ENCODE data around the gene NMNAT2. TPM values are rescaled to one million over a fixed set of nuclear protein-coding genes. Genes with fewer than 3 reads are reported as not detected.

The NMNAT2 gene
- total and polyA plus RNA-seq, 2 experiments from 2014 or later, result 3.6 to 10.0 TPM

DNA sequence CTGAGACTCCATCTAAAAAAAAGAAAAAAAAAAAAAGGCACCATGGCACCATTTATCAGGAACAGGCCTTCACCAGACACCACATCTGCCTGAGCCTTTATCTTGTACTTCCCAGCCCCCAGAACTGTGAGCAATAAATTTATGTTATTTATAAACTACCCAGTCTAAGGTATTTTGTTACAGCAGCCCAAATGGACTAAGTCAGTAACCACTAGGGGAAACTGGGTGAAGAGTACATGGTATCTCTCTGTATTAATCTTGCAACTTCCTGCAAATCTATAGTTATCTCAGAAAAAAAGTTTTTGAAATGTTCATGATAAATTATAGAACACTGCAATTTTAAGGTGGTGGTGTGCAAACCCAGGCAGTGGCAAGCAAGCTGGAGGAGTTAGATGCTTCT, 117.8 kb downstream of the NMNAT2 start:
- Histone ChIP-seq H3K36me3 (ENCODE audit: insufficient read depth) (no peaks in the 10 kb centered on the region), H4K20me1 (replicated peaks; ENCODE audit: insufficient read depth) (no peaks in the 10 kb centered on the region), H3K79me2 (replicated peaks; ENCODE audit: insufficient read depth) (no peaks in the 10 kb centered on the region), H2AFZ (no peak overlapping the region), H3K9me2 (ENCODE audit: insufficient read depth) (peaks cover 4% of the 10 kb centered on the region; the same call in 1 of the 2 replicates), H3K4me2 (no peak overlapping the region), H3K27me3 (ENCODE audit: insufficient read depth) (no peaks in the 10 kb centered on the region), H3F3A (replicated peaks; ENCODE audit: low read depth) (no peaks in the 10 kb centered on the region), H3K27ac (ENCODE audit: low read depth) (no peak overlapping the region), H3K4me1 (ENCODE audit: insufficient read depth) (peaks cover 30% of the 10 kb centered on the region), H3K4me3 (no peak overlapping the region)
- Mint-ChIP-seq H3K27me3 (ENCODE audit: insufficient read depth, low read depth, poor library complexity) (peaks cover 3% of the 10 kb centered on the region), H3K4me3 (no peak overlapping the region), H3K27ac (no peak overlapping the region), H3K9me3 (peaks cover 4% of the 10 kb centered on the region; the same call in 1 of the 3 replicates), H3K36me3 (ENCODE audit: low read depth) (no peaks in the 10 kb centered on the region), H3K4me1 (peaks cover 33% of the 10 kb centered on the region)
- no peak for TF ChIP-seq ZNF331 (CRISPR knock-in tag; IDR thresholded peaks at IDR 0.05; ENCODE audit: low read depth)
- no peak for TF ChIP-seq CREB1 (CRISPR knock-in tag; IDR thresholded peaks at IDR 0.05; ENCODE audit: low read depth)
- TF ChIP-seq, protein P1, sequence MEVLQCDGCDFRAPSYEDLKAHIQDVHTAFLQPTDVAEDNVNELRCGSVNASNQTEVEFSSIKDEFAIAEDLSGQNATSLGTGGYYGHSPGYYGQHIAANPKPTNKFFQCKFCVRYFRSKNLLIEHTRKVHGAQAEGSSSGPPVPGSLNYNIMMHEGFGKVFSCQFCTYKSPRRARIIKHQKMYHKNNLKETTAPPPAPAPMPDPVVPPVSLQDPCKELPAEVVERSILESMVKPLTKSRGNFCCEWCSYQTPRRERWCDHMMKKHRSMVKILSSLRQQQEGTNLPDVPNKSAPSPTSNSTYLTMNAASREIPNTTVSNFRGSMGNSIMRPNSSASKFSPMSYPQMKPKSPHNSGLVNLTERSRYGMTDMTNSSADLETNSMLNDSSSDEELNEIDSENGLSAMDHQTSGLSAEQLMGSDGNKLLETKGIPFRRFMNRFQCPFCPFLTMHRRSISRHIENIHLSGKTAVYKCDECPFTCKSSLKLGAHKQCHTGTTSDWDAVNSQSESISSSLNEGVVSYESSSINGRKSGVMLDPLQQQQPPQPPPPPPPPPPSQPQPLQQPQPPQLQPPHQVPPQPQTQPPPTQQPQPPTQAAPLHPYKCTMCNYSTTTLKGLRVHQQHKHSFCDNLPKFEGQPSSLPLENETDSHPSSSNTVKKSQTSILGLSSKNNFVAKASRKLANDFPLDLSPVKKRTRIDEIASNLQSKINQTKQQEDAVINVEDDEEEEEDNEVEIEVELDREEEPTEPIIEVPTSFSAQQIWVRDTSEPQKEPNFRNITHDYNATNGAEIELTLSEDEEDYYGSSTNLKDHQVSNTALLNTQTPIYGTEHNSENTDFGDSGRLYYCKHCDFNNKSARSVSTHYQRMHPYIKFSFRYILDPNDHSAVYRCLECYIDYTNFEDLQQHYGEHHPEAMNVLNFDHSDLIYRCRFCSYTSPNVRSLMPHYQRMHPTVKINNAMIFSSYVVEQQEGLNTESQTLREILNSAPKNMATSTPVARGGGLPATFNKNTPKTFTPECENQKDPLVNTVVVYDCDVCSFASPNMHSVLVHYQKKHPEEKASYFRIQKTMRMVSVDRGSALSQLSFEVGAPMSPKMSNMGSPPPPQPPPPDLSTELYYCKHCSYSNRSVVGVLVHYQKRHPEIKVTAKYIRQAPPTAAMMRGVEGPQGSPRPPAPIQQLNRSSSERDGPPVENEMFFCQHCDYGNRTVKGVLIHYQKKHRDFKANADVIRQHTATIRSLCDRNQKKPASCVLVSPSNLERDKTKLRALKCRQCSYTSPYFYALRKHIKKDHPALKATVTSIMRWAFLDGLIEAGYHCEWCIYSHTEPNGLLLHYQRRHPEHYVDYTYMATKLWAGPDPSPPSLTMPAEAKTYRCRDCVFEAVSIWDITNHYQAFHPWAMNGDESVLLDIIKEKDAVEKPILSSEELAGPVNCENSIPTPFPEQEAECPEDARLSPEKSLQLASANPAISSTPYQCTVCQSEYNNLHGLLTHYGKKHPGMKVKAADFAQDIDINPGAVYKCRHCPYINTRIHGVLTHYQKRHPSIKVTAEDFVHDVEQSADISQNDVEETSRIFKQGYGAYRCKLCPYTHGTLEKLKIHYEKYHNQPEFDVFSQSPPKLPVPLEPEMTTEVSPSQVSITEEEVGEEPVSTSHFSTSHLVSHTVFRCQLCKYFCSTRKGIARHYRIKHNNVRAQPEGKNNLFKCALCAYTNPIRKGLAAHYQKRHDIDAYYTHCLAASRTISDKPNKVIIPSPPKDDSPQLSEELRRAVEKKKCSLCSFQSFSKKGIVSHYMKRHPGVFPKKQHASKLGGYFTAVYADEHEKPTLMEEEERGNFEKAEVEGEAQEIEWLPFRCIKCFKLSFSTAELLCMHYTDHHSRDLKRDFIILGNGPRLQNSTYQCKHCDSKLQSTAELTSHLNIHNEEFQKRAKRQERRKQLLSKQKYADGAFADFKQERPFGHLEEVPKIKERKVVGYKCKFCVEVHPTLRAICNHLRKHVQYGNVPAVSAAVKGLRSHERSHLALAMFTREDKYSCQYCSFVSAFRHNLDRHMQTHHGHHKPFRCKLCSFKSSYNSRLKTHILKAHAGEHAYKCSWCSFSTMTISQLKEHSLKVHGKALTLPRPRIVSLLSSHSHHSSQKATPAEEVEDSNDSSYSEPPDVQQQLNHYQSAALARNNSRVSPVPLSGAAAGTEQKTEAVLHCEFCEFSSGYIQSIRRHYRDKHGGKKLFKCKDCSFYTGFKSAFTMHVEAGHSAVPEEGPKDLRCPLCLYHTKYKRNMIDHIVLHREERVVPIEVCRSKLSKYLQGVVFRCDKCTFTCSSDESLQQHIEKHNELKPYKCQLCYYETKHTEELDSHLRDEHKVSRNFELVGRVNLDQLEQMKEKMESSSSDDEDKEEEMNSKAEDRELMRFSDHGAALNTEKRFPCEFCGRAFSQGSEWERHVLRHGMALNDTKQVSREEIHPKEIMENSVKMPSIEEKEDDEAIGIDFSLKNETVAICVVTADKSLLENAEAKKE (CRISPR knock-in tag; IDR thresholded peaks at IDR 0.05), result no peak
- TF ChIP-seq, protein P2, sequence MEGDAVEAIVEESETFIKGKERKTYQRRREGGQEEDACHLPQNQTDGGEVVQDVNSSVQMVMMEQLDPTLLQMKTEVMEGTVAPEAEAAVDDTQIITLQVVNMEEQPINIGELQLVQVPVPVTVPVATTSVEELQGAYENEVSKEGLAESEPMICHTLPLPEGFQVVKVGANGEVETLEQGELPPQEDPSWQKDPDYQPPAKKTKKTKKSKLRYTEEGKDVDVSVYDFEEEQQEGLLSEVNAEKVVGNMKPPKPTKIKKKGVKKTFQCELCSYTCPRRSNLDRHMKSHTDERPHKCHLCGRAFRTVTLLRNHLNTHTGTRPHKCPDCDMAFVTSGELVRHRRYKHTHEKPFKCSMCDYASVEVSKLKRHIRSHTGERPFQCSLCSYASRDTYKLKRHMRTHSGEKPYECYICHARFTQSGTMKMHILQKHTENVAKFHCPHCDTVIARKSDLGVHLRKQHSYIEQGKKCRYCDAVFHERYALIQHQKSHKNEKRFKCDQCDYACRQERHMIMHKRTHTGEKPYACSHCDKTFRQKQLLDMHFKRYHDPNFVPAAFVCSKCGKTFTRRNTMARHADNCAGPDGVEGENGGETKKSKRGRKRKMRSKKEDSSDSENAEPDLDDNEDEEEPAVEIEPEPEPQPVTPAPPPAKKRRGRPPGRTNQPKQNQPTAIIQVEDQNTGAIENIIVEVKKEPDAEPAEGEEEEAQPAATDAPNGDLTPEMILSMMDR (conservative IDR thresholded peaks at IDR 0.05; ENCODE audit: low read depth in 2 of 2), result no peak
- no peak for TF ChIP-seq EZH2phosphoT487 (IDR thresholded peaks at IDR 0.05; ENCODE audit: unreplicated experiment)
- no peak for TF ChIP-seq ZNF114 (CRISPR knock-in tag; IDR thresholded peaks at IDR 0.05)
- TF ChIP-seq, protein P3, sequence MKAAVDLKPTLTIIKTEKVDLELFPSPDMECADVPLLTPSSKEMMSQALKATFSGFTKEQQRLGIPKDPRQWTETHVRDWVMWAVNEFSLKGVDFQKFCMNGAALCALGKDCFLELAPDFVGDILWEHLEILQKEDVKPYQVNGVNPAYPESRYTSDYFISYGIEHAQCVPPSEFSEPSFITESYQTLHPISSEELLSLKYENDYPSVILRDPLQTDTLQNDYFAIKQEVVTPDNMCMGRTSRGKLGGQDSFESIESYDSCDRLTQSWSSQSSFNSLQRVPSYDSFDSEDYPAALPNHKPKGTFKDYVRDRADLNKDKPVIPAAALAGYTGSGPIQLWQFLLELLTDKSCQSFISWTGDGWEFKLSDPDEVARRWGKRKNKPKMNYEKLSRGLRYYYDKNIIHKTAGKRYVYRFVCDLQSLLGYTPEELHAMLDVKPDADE (IDR thresholded peaks at IDR 0.05), result no peak
- TF ChIP-seq, protein P4, sequence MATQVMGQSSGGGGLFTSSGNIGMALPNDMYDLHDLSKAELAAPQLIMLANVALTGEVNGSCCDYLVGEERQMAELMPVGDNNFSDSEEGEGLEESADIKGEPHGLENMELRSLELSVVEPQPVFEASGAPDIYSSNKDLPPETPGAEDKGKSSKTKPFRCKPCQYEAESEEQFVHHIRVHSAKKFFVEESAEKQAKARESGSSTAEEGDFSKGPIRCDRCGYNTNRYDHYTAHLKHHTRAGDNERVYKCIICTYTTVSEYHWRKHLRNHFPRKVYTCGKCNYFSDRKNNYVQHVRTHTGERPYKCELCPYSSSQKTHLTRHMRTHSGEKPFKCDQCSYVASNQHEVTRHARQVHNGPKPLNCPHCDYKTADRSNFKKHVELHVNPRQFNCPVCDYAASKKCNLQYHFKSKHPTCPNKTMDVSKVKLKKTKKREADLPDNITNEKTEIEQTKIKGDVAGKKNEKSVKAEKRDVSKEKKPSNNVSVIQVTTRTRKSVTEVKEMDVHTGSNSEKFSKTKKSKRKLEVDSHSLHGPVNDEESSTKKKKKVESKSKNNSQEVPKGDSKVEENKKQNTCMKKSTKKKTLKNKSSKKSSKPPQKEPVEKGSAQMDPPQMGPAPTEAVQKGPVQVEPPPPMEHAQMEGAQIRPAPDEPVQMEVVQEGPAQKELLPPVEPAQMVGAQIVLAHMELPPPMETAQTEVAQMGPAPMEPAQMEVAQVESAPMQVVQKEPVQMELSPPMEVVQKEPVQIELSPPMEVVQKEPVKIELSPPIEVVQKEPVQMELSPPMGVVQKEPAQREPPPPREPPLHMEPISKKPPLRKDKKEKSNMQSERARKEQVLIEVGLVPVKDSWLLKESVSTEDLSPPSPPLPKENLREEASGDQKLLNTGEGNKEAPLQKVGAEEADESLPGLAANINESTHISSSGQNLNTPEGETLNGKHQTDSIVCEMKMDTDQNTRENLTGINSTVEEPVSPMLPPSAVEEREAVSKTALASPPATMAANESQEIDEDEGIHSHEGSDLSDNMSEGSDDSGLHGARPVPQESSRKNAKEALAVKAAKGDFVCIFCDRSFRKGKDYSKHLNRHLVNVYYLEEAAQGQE (IDR thresholded peaks at IDR 0.05; ENCODE audit: unreplicated experiment), result no peak
- TF ChIP-seq JUNB (IDR thresholded peaks at IDR 0.05; ENCODE audit: unreplicated experiment), result no peak
- no peak for TF ChIP-seq POLR2AphosphoS5 (IDR thresholded peaks at IDR 0.05; ENCODE audit: low read depth)
- TF ChIP-seq STAT1 (IDR thresholded peaks at IDR 0.05; ENCODE audit: unreplicated experiment), result no peak
- TF ChIP-seq EZH2 (IDR thresholded peaks at IDR 0.05; ENCODE audit: low read depth, unreplicated experiment), result no peak
- TF ChIP-seq NANOG (IDR thresholded peaks at IDR 0.05; ENCODE audit: borderline replicate concordance), result no peak
- no peak for DNase-seq (ENCODE audit: low spot score)
- ATAC-seq, result no peak
